ENCODE data around the gene PIF1. TPM values are rescaled to one million over a fixed set of nuclear protein-coding genes. Genes with fewer than 3 reads are reported as not detected.
A peak's percentile ranks its signal among the peaks of the same experiment; 100 is the strongest.

PIF1 gene
- total and polyA plus RNA-seq, 4 donors = 0.50 to 4.2 (median 1.7) TPM

DNA sequence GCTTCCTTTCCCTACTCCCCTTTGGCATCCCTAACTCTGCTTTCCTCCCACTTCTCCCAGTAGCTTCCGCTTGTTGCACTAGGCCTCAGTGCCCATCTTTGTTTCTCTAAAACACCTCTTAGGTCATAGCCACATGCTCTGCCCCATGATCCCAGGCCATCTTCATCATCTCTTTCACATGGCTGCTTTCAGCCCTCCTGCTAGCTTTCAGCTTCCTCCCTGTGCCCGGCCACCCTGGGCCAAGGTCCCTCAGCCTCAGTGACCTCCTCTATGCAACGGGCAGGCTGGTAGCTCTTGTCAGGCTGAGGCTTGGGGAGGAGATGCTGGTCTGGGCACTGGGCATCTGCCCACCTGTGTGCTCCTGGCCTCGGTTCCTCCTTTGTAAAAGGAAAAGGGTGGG is 18.5 kb upstream of the PIF1 start:
- no peaks in the 10 kb centered on the region for H3K4me1 ChIP-seq (ENCODE audit: control insufficient read depth in 1 of 2, insufficient read depth in 2 of 2, low read length in 2 of 2)
- intact Hi-C loops (cut with DNase I) = loop anchor here (5.0 to 10.0 kb wide), 2 partner anchors 48 to 141 kb away; partner anchors contain the start of gene SPG21 (in 1 of the 2)
- H3K4me3 ChIP-seq (ENCODE audit: low read length in 2 of 2) = no peak overlapping the region
- H3K9me3 ChIP-seq (ENCODE audit: control insufficient read depth, low read length) = no peaks in the 10 kb centered on the region
- no peak for ATAC-seq (ENCODE audit: low FRiP score)
- WGBS, 2 donors = 74 to 80% methylated on average over 4 of the region's 4 CpGs
- H3K27ac ChIP-seq (ENCODE audit: low read depth in 1 of 2, low read length in 2 of 2) = peak overlapping the region in 1 of 2 donors; percentile 4
- DNase-seq = no peak
- peaks cover 0 to 2% of the 10 kb centered on the region in 2 donors for H3K36me3 ChIP-seq (ENCODE audit: control insufficient read depth in 1 of 2, insufficient read depth in 2 of 2, low read length in 1 of 2)
- no peaks in the 10 kb centered on the region for H3K27me3 ChIP-seq (ENCODE audit: control insufficient read depth in 1 of 2, insufficient read depth in 2 of 2, low read length in 1 of 2)

DNA sequence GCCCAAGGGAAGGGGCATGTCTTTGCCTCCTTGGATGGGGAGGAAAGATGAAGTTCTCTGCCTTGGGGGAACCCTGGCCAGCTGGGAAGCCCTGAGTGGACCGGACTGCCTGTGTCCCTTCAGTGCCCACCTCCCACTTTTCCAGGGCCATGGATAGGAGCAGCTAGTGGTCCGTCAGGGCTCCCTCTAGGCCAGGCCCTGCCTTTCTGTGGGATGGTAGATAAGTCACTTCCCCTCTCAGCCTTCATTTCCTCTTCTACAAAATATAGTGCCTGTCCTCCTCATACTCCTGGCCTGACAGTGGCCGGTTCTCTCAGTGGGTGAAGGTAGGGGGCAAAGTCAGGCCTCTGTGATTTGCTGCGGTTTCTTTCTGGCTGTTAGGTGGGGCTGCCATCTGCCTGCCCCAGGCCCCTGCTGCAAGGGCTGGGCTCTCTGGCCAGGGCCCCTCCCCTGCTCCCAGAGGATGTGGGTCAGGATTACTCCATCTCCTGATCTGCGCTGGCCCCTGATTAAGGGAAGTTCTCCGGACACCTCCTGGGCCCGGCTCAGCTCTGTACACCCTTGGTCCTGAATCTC is 17.6 kb upstream of the PIF1 start:
- H3K36me3 ChIP-seq (ENCODE audit: control insufficient read depth in 1 of 2, insufficient read depth in 2 of 2, low read length in 1 of 2) = no peaks in the 10 kb centered on the region
- WGBS, 2 donors = 60 to 66% methylated on average over 7 of the region's 7 CpGs
- H3K27ac ChIP-seq (ENCODE audit: low read depth in 1 of 2, low read length in 2 of 2) = peak overlapping the region in 1 of 2 donors; percentile 49
- no peaks in the 10 kb centered on the region for H3K9me3 ChIP-seq (ENCODE audit: control insufficient read depth, low read length)
- DNase-seq (peak; percentile 80 to 84), ATAC-seq (ENCODE audit: low FRiP score) (peak; percentile 21)
- peak overlapping the region in 1 of 2 donors; percentile 74 for H3K4me3 ChIP-seq (ENCODE audit: low read length in 2 of 2)
- intact Hi-C loops (cut with DNase I) = loop anchor here (1.0 to 10.0 kb wide), 3 partner anchors 49 to 142 kb away; partner anchors contain the start of gene SPG21 (in 1 of the 2)
- no peaks in the 10 kb centered on the region for H3K27me3 ChIP-seq (ENCODE audit: control insufficient read depth in 1 of 2, insufficient read depth in 2 of 2, low read length in 1 of 2)
- H3K4me1 ChIP-seq (ENCODE audit: control insufficient read depth in 1 of 2, insufficient read depth in 2 of 2, low read length in 2 of 2) = no peaks in the 10 kb centered on the region

DNA sequence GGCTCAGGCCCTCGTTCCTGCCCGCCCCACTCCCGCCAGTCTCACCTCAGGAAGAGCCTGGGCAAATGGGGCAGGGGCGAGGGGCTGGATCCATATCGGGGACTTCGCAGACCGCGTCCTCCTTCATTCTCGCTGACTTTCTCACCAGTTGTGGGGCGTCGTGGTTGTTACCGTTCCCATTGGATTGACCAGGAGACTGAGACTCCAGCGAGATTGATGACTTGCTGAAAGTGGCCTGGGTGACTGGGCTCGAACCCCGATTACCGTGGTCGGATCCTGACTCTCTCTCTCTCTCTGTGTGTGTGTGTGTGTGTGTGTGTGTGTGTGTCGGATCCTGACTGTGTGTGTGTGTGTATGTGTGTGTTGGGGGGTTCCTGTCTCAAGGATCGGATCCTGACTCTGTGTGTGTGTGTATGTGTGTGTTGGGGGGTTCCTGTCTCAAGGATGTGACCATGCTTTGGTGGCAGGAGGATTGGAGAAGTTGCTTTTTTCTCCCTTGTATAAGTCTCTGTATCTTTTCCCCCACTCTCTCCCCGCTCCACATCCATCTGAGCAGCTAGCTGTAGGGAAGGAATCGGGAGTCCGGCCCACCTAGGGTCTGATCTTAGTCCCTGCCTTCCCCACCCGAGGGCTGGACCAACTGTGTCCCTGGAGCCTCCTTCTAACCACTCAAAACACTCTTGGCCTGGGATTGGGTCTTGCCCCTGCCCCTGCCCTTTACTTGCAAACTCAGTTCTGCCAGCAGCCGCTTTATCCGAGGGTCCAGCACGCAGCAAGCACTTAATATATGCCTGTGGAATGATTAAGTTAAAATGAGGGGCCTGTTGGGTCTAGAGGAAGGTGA is 16.9 kb upstream of the PIF1 start:
- WGBS, 2 donors = 8 to 9% methylated on average over 26 of the region's 26 CpGs
- no peaks in the 10 kb centered on the region for H3K9me3 ChIP-seq (ENCODE audit: control insufficient read depth, low read length)
- ATAC-seq (ENCODE audit: low FRiP score) (peak; percentile 12), DNase-seq (no peak)
- no peaks in the 10 kb centered on the region for H3K27me3 ChIP-seq (ENCODE audit: control insufficient read depth in 1 of 2, insufficient read depth in 2 of 2, low read length in 1 of 2)
- peak overlapping the region in 1 of 2 donors; percentile 49 for H3K27ac ChIP-seq (ENCODE audit: low read depth in 1 of 2, low read length in 2 of 2)
- intact Hi-C loops (cut with DNase I) = loop anchor here (1.0 to 10.0 kb wide), 3 partner anchors 50 to 142 kb away; partner anchors contain the start of gene SPG21 (in 1 of the 2)
- peak overlapping the region; percentile 49 to 74 for H3K4me3 ChIP-seq (ENCODE audit: low read length in 2 of 2)
- H3K4me1 ChIP-seq (ENCODE audit: control insufficient read depth in 1 of 2, insufficient read depth in 2 of 2, low read length in 2 of 2) = no peaks in the 10 kb centered on the region
- H3K36me3 ChIP-seq (ENCODE audit: control insufficient read depth in 1 of 2, insufficient read depth in 2 of 2, low read length in 1 of 2) = no peaks in the 10 kb centered on the region

DNA sequence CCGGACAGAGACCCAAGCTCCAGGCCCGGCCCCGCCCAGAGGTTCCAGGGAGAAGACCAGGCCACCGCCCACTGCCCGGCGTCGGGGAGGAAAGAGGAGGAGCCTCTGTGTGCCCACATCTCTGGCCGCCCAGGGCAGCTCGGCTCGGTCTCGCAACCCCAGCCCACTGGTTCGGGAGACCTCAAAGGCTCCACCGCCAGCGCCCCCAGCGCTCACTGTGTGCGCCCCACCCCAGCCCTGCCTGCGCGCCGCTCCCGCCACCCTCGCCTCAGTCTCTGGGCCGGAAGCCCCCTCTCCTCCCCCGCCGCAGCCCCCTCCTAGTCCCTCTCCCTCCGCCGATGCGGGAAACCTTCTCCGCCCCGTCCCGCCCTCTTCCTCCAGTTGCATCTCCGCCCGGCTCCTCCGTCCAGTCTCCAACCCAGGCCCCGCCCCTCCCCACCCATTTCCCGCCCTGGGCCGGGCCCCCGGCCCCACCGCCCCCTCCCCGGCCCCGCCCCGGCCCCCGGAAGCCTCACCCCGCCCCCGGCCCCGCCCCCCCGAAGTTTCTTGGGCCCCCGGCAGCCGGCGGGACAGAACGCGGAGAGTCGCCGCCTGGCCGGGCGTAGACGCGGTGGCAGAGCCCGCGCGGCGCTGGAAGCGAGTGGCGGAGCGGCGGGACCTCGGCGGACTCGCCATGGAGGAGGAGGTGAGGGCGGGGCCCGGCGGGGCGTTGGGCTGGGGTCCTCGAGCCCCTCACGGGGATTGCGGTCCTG is 16.1 kb upstream of the PIF1 start, which contains the start of gene PLEKHO2:
Gene PLEKHO2, plus strand, starts transcription at position 572 of the 752 bp plus-strand sequence. Its CDS starts 102 bp downstream, at position 674.
- H3K9me3 ChIP-seq (ENCODE audit: control insufficient read depth, low read length) = no peaks in the 10 kb centered on the region
- 0 to 1% methylated on average over 44 to 75 of the region's 75 CpGs for WGBS, 2 donors
- H3K36me3 ChIP-seq (ENCODE audit: control insufficient read depth in 1 of 2, insufficient read depth in 2 of 2, low read length in 1 of 2) = no peaks in the 10 kb centered on the region
- intact Hi-C loops (cut with DNase I) = loop anchor here (1.0 to 10.0 kb wide), 3 partner anchors 51 to 143 kb away; partner anchors contain the start of gene SPG21 (in 1 of the 2)
- DNase-seq (peak; percentile 99), ATAC-seq (ENCODE audit: low FRiP score) (peak; percentile 93)
- no peaks in the 10 kb centered on the region for H3K27me3 ChIP-seq (ENCODE audit: control insufficient read depth in 1 of 2, insufficient read depth in 2 of 2, low read length in 1 of 2)
- H3K27ac ChIP-seq (ENCODE audit: low read depth in 1 of 2, low read length in 2 of 2) = peak within 1 kb of the TSS in 1 of 2 donors; percentile 89
- no peaks in the 10 kb centered on the region for H3K4me1 ChIP-seq (ENCODE audit: control insufficient read depth in 1 of 2, insufficient read depth in 2 of 2, low read length in 2 of 2)
- peak within 1 kb of the TSS; percentile 58 to 74 for H3K4me3 ChIP-seq (ENCODE audit: low read length in 2 of 2)

DNA sequence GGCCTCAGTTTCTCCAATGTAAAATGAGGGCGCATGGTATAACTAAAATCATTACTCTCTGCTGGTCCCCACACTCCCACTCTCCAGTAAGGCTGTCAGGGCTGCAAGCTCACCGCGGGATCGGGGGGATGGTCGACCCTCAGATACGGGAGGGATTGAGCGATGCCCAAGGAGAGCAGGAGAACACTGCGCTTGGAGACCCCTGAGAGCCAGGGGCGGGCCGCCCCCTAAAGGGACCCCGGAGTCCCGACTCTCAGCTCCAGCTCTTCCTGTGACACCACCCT is 15.6 kb upstream of the PIF1 start:
- Histone ChIP-seq H3K9me3 (ENCODE audit: control insufficient read depth, low read length) (no peaks in the 10 kb centered on the region), H3K36me3 (ENCODE audit: control insufficient read depth in 1 of 2, insufficient read depth in 2 of 2, low read length in 1 of 2) (no peaks in the 10 kb centered on the region), H3K4me3 (ENCODE audit: low read length in 2 of 2) (peak overlapping the region; percentile 16 to 58), H3K27ac (ENCODE audit: low read depth in 1 of 2, low read length in 2 of 2) (peak overlapping the region in 1 of 2 donors; percentile 89), H3K4me1 (ENCODE audit: control insufficient read depth in 1 of 2, insufficient read depth in 2 of 2, low read length in 2 of 2) (no peaks in the 10 kb centered on the region), H3K27me3 (ENCODE audit: control insufficient read depth in 1 of 2, insufficient read depth in 2 of 2, low read length in 1 of 2) (no peaks in the 10 kb centered on the region)
- intact Hi-C loops (cut with DNase I) = loop anchor here (5.0 to 10.0 kb wide), 2 partner anchors 51 to 144 kb away; partner anchors contain the start of gene SPG21 (in 1 of the 2)
- ATAC-seq (ENCODE audit: low FRiP score) = no peak
- whole genome bisulfite sequencing, 2 donors = 0 to 2% methylated on average over 12 of the region's 12 CpGs
- no peak for DNase-seq

DNA sequence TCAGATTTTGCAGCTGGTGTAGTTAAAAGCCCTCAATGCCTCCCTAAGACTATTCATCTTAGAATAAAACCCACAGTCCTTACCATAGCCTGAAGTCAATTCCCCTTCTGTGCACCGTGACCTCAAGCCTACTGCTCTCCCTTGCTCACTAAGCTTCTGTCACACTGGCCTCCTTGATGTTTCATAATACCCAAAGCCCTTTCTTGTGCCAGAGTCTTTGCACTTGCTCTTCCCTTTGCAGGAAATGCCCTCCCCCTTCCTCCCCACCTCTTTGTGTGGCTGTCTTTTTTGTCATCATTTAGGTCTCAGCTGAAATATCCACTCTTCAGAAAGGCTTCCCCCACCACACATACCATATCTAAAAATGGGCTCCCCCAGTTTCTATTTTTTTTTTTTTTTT is 12.1 kb upstream of the PIF1 start:
- no peak for DNase-seq
- H3K27ac ChIP-seq (ENCODE audit: low read depth in 1 of 2, low read length in 2 of 2) = no peak overlapping the region
- H3K4me1 ChIP-seq (ENCODE audit: control insufficient read depth in 1 of 2, insufficient read depth in 2 of 2, low read length in 2 of 2) = no peaks in the 10 kb centered on the region
- H3K9me3 ChIP-seq (ENCODE audit: control insufficient read depth, low read length) = no peaks in the 10 kb centered on the region
- intact Hi-C loops (cut with DNase I) = no loop called here
- H3K4me3 ChIP-seq (ENCODE audit: low read length in 2 of 2) = no peak overlapping the region
- no peaks in the 10 kb centered on the region for H3K27me3 ChIP-seq (ENCODE audit: control insufficient read depth in 1 of 2, insufficient read depth in 2 of 2, low read length in 1 of 2)
- ATAC-seq (ENCODE audit: low FRiP score) = no peak
- WGBS, 2 donors = 94 to 95% methylated on average over 1 of the region's 1 CpG
- no peaks in the 10 kb centered on the region for H3K36me3 ChIP-seq (ENCODE audit: control insufficient read depth in 1 of 2, insufficient read depth in 2 of 2, low read length in 1 of 2)

DNA sequence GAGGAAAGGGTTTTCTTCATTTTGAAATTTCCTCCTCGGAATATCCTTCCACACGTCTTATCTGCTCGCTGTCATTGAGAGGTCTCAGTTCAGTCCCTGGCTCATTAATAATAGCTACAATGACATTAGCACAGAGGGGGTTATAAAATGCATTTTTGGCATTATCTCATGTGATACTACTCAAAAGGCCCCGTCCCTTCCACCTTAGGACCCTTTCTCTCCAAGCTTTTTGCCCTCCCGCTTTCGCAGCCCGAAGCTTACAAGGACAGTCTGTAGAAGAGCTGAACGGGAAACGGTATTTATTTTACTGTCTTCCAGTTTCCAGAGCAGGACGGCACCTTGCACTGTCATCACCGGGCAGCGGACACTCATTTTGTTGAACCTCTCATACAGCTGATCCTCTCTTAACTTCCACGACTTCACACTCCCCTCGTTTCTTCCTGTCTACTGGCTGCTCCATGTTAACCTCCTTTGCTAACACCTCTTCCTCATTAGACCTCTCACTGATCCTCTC is 10.6 kb upstream of the PIF1 start:
- ATAC-seq (ENCODE audit: low FRiP score) = no peak

DNA sequence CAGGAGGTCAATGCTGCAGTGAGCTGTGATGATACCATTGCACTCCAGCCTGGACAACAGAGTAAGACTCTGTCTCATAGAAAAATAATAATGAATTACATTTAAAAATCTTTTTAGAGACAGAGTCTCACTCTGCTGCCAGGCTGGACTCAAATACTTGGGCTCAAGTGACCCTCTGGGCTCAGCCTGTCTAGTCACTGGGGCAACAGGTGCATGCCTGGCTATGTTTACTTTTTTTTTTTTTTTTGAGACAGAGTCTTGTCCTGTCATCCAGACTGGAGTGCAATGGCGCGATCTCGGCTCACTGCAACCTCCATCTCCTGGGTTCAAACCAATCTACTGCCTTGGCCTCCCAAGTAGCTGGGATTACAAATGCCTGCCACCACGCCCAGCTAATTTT is 8.2 kb upstream of the PIF1 start:
- ATAC-seq (ENCODE audit: low FRiP score) = no peak
- intact Hi-C loops (cut with DNase I) = no loop called here
- Histone ChIP-seq H3K4me3 (ENCODE audit: low read length in 2 of 2) (no peak overlapping the region), H3K36me3 (ENCODE audit: control insufficient read depth in 1 of 2, insufficient read depth in 2 of 2, low read length in 1 of 2) (no peaks in the 10 kb centered on the region), H3K4me1 (ENCODE audit: control insufficient read depth in 1 of 2, insufficient read depth in 2 of 2, low read length in 2 of 2) (no peaks in the 10 kb centered on the region), H3K27me3 (ENCODE audit: control insufficient read depth in 1 of 2, insufficient read depth in 2 of 2, low read length in 1 of 2) (no peaks in the 10 kb centered on the region), H3K27ac (ENCODE audit: low read depth in 1 of 2, low read length in 2 of 2) (no peak overlapping the region), H3K9me3 (ENCODE audit: control insufficient read depth, low read length) (no peaks in the 10 kb centered on the region)
- no peak for DNase-seq
- 96 to 100% methylated on average over 4 of the region's 4 CpGs for WGBS, 2 donors

More for the DNA sequence above, 10.6 kb upstream of the PIF1 start:
- H3K9me3 ChIP-seq (ENCODE audit: control insufficient read depth, low read length) = no peaks in the 10 kb centered on the region
- DNase-seq = no peak
- no peaks in the 10 kb centered on the region for H3K4me1 ChIP-seq (ENCODE audit: control insufficient read depth in 1 of 2, insufficient read depth in 2 of 2, low read length in 2 of 2)
- no peak overlapping the region for H3K4me3 ChIP-seq (ENCODE audit: low read length in 2 of 2)
- WGBS, 2 donors = 33 to 48% methylated on average over 14 of the region's 14 CpGs
- intact Hi-C loops (cut with DNase I) = no loop called here
- peak overlapping the region in 1 of 2 donors; percentile 20 for H3K27ac ChIP-seq (ENCODE audit: low read depth in 1 of 2, low read length in 2 of 2)
- H3K36me3 ChIP-seq (ENCODE audit: control insufficient read depth in 1 of 2, insufficient read depth in 2 of 2, low read length in 1 of 2) = no peaks in the 10 kb centered on the region
- H3K27me3 ChIP-seq (ENCODE audit: control insufficient read depth in 1 of 2, insufficient read depth in 2 of 2, low read length in 1 of 2) = no peaks in the 10 kb centered on the region

Data from aorta (tissue), 5 donors.